Measurements from ENCODE around the gene GRIFIN.

GRIFIN gene

GRCh38 chr7:2501947-2502646 lies 25.9 kb upstream of the GRIFIN start:
- DNase-seq (ENCODE audit: extremely low spot score, insufficient read length, low read depth) (no peak), FAIRE-seq (no peak)

DNA sequence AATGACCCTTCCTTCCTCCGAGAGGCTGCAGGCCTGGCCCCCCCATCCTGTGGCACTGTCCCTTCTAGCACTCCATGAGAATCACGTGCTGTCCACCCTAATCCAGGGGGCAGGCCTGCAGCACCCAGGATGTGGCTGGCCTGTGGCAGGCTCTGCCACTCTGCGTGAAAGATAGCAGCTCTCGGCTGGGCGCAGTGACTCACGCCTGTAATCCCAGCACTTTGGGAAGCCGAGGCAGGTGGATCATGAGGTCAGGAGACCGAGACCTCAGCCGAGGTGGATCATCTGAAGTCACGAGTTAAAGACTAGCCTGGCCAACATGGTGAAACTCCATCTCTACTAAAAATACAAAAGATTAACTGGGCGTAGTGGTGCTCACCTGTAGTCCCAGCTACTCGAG lies 24.5 kb upstream of the GRIFIN start:
- DNase-seq (ENCODE audit: extremely low spot score, insufficient read length, low read depth) (no peak), FAIRE-seq (no peak)

- DNase-seq (ENCODE audit: extremely low spot score, insufficient read length, low read depth) (no peak), FAIRE-seq (no peak)
These were observed 23.7 kb upstream of the GRIFIN start for GRCh38 chr7:2499719-2500430.

DNA sequence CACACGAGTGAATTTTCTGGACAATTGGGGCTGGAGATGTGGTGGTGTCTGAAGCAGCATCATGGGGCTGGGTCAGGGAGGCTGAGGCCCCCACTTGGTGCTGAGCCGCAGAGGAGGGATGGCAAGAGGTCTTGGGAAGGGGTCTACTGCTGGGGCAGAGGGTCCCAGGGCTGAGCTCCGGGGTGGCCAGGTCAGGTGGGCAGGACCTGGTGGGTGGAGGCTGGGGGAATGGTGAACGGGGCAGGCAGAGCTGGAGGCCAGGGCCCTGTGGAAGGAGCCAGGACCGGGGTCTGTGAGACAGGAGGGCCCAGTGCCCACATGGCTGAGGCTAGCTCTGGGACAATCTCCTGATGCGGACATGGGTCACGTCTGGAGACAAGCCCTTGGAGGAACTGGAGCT lies 23.0 kb upstream of the GRIFIN start:
- FAIRE-seq (no peak), DNase-seq (ENCODE audit: extremely low spot score, insufficient read length, low read depth) (no peak)

- FAIRE-seq (no peak), DNase-seq (ENCODE audit: extremely low spot score, insufficient read length, low read depth) (no peak)
These were observed 22.5 kb upstream of the GRIFIN start for GRCh38 chr7:2498708-2499107.

- DNase-seq (ENCODE audit: extremely low spot score, insufficient read length, low read depth) = no peak
- FAIRE-seq = no peak
These were observed 21.5 kb upstream of the GRIFIN start for GRCh38 chr7:2497500-2498336.

DNA sequence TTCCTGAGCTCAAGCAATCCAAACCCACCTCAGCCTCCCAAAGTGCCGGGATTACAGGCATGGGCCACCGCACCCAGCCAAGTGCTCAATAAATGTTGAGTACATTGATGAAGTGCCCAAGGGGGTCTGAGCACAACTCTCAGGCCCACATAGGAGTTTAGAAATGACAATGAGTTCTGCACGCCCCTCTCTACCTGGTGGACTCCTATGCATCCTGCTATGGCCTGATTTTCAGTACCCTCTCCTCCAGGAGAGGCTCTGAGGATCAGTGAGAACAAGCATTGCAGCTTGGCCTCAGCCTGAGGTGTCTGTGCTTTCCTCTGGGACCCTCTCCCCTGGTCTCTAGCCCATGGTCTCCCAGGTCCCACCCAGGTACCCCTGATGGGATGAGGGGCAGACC lies 20.9 kb upstream of the GRIFIN start:
- FAIRE-seq (no peak), DNase-seq (ENCODE audit: extremely low spot score, insufficient read length, low read depth) (no peak)

GRCh38 chr7:2496375-2496774 lies 20.2 kb upstream of the GRIFIN start:
- FAIRE-seq (no peak), DNase-seq (ENCODE audit: extremely low spot score, insufficient read length, low read depth) (no peak)

DNA sequence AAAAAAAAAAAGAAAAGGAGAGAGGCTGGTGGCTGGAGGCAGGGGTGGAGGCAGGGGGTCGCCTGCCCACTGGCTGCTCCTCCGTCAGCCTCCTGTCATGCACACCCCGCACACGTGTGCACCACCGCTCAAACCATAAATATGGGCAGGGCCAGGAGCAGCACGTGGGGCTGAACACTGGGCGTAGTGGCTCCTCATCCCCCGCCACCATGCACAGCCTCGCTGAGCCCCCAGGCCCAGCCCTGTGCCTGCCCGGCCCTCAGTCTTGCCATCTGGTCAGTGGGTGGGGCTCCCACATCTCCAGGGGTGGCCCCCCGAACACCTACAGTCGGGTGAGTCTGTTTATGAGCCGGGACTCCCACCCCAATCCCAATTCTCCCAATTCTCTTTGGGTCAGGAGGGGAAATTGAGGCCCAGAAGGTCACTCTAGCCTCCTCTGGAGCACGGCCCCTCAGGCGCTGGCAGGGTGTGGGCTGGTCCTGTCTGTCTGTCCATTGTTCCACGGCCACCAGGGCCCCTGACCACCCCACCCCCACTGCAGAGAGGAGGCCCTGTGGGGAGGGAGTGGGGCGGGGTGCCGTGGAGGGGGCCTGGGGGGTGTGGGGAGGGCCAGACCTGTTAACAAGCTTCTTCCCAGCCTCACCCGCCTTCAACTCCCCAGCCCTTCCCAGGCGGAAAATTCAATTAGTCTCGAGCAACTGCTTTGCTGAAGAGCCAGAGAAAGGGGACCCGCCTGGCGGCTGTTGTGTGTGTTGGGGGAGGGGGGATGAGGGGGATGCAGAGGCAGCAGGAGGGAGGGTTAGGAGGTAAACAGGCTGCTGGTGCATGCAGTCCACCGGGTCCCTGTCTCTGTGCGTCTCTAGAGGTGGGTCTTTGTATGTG lies 19.5 kb upstream of the GRIFIN start:
- DNase-seq (ENCODE audit: extremely low spot score, insufficient read length, low read depth) = no peak

GRCh38 chr7:2494191-2495130 lies 18.3 kb upstream of the GRIFIN start:
- DNase-seq (ENCODE audit: extremely low spot score, insufficient read length, low read depth) = no peak
- no peak for FAIRE-seq

More for the DNA sequence above, 19.5 kb upstream of the GRIFIN start:
- no peak for FAIRE-seq

DNA sequence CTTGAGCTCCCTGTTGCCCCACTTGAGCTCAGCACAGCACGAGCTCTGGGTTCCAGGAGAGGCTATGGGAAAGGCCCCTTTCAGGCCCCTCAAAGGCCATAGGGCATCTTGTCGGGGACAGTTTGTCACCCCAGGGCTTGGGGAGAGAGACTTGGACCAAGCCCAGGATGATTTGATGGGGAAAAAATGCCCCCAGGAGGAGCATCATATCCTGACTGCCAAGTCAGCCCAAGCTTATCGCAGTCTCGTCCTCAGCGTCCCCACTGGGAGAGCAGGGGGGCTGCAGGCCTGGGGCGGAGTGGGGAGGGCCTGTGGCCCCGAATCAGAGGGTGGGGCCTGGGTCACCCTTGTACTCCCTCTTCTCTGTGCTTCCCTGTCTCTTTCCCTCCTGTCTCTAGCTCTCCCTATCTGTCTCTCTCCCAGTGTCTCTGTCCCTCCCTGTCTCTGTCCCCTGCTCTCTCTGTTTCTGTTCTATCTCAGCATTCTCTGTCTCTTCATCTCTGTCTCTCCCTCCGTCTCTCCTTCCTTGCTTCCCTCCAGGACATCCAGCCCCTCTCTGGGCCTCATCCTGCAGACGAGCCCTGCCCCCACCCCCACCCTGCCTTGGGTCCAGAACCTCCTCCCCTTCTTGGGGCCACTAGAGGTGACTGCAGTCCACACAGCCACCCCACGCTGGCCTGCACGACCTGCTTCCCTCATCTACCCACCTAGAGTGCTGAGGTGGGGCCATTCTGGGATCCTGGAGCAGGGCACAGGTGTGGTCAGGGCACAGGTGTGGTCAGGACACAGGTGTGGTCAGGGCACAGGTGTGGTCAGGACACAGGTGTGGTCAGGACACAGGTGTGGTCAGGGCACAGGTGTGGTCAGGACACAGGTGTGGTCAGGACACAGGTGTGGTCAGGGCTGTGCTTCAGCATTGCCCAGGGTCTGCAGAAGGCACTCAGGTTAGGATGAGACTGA lies 17.3 kb upstream of the GRIFIN start:
- DNase-seq (ENCODE audit: extremely low spot score, insufficient read length, low read depth) (no peak), FAIRE-seq (no peak)

DNA sequence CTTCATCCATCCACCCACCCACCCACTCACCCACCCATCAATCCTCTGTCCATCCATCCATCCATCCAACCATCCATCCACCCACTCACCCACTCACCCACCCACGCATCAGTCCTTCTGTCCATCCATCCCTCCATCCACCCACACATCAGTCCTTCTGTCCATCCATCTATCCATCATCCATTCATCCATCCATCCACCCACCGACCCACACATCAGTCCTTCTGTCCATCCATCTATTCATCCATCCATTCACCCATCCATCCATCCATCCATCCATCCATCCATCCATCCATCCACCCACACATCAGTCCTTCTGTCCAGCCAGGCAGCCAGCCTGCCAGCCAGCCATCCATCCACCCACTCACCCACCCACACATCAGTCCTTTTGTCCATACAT lies 15.8 kb upstream of the GRIFIN start:
- FAIRE-seq = no peak
- no peak for DNase-seq (ENCODE audit: extremely low spot score, insufficient read length, low read depth)

- no peak for FAIRE-seq
These were observed 14.0 kb upstream of the GRIFIN start for GRCh38 chr7:2490181-2490651.

DNA sequence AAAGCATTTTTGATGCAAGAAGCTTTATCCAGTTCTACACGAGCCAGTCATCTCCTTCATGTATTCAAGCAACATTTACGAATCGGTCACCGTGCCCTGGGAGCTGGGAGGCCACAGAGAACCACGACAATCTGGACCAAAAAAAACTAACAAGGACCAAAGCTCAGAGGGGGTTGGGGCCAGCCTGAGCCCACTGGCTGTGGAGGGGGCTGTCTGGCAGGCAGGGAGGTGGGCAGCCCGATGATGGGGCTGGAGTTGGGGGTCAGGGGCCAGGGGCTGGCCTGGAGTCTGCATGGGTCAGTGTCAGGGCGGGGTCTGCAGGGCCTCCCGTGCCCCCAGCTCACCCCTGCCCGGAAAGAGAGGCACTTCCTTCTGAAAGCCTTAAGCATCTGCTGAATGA lies 12.5 kb upstream of the GRIFIN start:
- DNase-seq (ENCODE audit: extremely low spot score, insufficient read length, low read depth) (no peak), FAIRE-seq (no peak)

More at GRCh38 chr7:2490181-2490651, 14.0 kb upstream of the GRIFIN start:
- no peak for DNase-seq (ENCODE audit: extremely low spot score, insufficient read length, low read depth)

- no peak for FAIRE-seq
- DNase-seq (ENCODE audit: extremely low spot score, insufficient read length, low read depth) = no peak
These were observed 12.1 kb upstream of the GRIFIN start for GRCh38 chr7:2488272-2488645.

DNA sequence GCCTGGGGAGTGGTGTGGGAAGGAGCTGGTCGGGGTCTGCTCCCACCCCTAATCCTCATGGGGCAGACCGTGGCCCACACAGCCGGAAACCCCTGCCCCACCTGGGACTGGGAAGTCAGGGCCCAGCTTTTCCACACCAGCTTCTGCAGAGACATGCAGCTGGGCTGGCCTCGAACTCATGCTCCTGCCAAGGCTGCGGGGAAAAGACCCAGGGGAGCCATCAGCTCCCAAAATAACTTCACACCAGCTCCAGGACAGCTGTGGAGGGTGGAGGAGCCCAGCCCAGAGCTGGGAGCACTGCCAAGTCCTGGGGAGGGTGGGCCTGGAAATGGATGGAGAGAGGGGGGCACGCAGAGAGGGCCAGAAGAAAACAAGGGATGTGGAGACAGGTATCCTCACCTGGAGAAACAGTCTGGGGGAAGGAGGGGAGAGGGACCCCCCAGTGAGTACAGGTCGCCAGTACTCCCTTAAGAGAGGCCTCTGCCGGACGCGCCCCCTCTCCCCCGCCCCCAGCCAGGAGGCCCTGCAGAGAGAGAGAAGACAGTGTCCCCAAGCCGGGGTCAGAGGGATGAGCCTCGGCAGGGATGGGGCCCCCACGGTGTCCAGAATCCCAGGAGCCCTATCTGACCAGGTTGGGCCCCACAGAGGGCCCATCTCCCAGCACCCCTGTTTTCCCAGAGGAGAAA lies 11.5 kb upstream of the GRIFIN start:
- DNase-seq (ENCODE audit: extremely low spot score, insufficient read length, low read depth) (no peak), FAIRE-seq (no peak)

- DNase-seq (ENCODE audit: extremely low spot score, insufficient read length, low read depth) (no peak), FAIRE-seq (no peak)
These were observed 8.7 kb upstream of the GRIFIN start for GRCh38 chr7:2484868-2485267.
